ENCODE results near the gene XYLT1. TPM values are rescaled to one million over a fixed set of nuclear protein-coding genes. Genes with fewer than 3 reads are reported as not detected.

Gene XYLT1
- total and polyA plus RNA-seq, 2 donors = 2.2 to 3.5 TPM

DNA sequence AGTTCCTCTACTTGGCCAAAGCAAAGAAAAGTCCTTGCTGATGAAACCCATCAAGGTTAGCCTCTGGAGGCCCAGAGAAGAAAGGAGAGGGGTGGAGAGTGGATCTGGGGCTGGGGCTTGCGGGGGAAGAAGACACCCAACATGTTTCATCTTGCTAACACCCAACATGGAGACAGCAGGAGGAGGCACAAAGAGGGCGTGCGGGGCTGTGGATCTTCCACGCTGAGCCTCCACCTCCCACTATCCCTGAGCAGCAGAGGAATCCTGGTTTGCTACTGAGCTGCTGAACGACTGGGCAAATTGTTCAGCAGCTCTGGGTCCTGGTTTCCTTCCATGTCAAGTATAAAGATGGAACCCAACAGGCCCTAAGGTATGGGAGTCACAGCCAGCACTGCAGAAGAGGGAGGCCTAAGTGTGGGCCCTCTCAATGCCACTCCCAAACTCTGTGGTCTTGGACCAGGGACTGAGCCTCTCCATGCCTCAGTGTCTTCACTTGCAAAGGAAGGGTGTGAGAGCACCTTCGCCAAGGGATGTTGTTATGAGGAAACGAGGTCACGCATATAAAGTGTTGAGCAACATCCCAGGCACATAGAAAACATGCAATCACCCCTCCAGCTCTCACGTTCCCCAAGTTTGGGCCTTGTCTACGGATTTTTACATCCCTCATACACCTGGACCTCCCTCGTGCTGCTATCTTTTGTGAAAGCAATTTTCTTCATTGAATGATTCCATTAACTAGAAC is 122.5 kb downstream of the XYLT1 start:
- Histone ChIP-seq H3K27ac (ENCODE audit: low read depth in 1 of 2, low read length in 1 of 2) (no peak overlapping the region), H3K4me1 (ENCODE audit: control insufficient read depth in 2 of 2, insufficient read depth in 2 of 2, low read length in 2 of 2) (peaks cover 22 to 41% of the 10 kb centered on the region in 2 donors)

DNA sequence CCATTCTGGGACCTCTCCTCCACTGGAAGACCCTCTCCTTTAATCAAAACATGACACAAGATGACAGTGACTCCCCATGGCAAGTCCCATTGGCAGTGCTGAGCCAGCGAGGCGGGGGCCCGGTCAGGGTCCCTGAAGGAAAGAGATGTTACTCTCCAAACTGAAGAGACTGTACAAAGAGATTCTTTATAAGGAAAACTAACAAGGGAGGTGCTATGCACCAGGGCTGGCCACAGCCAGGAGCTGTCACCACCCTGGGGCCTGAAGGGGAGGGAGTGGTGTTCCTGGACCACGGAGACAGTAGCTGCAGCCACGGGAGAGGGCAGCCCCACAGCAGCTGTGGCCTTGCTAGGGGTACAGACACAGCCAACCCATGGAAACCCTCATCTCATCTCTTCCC is 123.1 kb downstream of the XYLT1 start:
- WGBS = 59% methylated on average over 5 of the region's 5 CpGs
- no peak overlapping the region for H3K4me3 ChIP-seq (ENCODE audit: low read length in 2 of 2)
- peaks cover 25 to 45% of the 10 kb centered on the region in 2 donors for H3K4me1 ChIP-seq (ENCODE audit: control insufficient read depth in 2 of 2, insufficient read depth in 2 of 2, low read length in 2 of 2)
- DNase-seq (ENCODE audit: low read depth in 6 of 9, low spot score in 9 of 9) = no peak
- no peaks in the 10 kb centered on the region for H3K27me3 ChIP-seq (ENCODE audit: control insufficient read depth in 2 of 2, insufficient read depth in 1 of 2, low read length in 1 of 2)
- no peaks in the 10 kb centered on the region for H3K36me3 ChIP-seq (ENCODE audit: control insufficient read depth in 2 of 2, insufficient read depth in 2 of 2, low read length in 1 of 2)
- peaks cover 0 to 3% of the 10 kb centered on the region in 2 donors for H3K9me3 ChIP-seq (ENCODE audit: control insufficient read depth in 2 of 2, insufficient read depth in 1 of 2, low read length in 1 of 2)
- peak overlapping the region in 1 of 2 donors; percentile 49 for H3K27ac ChIP-seq (ENCODE audit: low read depth in 1 of 2, low read length in 1 of 2)

More for the DNA sequence above, 122.5 kb downstream of the XYLT1 start:
- Histone ChIP-seq H3K27me3 (ENCODE audit: control insufficient read depth in 2 of 2, insufficient read depth in 1 of 2, low read length in 1 of 2) (no peaks in the 10 kb centered on the region), H3K36me3 (ENCODE audit: control insufficient read depth in 2 of 2, insufficient read depth in 2 of 2, low read length in 1 of 2) (no peaks in the 10 kb centered on the region), H3K4me3 (ENCODE audit: low read length in 2 of 2) (no peak overlapping the region), H3K9me3 (ENCODE audit: control insufficient read depth in 2 of 2, insufficient read depth in 1 of 2, low read length in 1 of 2) (peaks cover 0 to under 1% of the 10 kb centered on the region in 2 donors)
- WGBS = 95% methylated on average over 11 of the region's 11 CpGs
- no peak for DNase-seq (ENCODE audit: low read depth in 6 of 9, low spot score in 9 of 9)

DNA sequence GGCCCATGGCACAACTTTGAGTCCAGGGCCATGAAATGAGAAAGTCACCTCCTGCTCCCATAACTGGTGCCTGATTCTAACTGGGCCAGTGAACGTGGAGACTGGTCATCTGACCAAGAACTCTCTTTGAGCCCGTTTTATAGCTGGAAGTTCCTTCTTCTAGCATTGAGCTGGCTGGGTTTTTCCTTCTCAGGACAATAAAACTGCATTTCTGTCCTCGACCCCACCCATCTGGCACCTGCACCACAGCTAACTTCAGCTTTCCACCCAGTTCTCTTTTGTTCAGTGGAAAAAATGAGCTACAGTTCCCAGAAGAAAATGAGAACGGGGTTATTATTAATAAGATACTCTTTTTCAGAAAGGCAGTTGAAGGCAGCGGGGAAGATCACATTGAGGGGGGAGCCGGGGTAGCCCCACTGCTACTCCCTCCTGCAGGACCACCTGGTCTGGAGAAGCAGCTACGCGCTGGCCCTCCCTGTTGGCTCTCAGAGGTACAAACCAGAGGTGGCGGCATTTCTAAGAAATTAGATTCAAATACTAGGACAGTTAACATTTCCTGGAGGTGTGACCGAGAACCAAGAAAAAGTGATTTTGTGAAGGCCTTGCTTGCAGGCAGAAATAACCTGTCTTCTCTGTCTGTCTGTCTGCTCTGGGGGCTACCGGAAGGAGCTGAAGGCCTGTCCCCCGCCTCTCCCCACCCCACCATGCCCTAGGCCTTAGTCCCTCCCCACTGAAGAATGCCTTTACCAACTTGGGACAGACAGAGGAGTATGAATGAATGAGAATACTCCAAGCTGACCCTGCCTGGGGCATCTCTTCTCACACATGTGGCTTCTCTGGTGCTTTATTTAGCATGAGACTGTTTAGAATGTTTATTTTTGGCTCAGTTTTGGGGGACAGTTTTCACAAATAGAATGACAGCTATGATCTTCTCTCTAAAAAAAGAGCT is 123.9 kb downstream of the XYLT1 start:
- H3K27ac ChIP-seq (ENCODE audit: low read depth in 1 of 2, low read length in 1 of 2) = peak overlapping the region in 1 of 2 donors; percentile 63
- no peaks in the 10 kb centered on the region for H3K27me3 ChIP-seq (ENCODE audit: control insufficient read depth in 2 of 2, insufficient read depth in 1 of 2, low read length in 1 of 2)
- no peak overlapping the region for H3K4me3 ChIP-seq (ENCODE audit: low read length in 2 of 2)
- peaks cover 25 to 52% of the 10 kb centered on the region in 2 donors for H3K4me1 ChIP-seq (ENCODE audit: control insufficient read depth in 2 of 2, insufficient read depth in 2 of 2, low read length in 2 of 2)
- 17% methylated on average over 12 of the region's 12 CpGs for WGBS
- peaks cover 0 to 3% of the 10 kb centered on the region in 2 donors for H3K9me3 ChIP-seq (ENCODE audit: control insufficient read depth in 2 of 2, insufficient read depth in 1 of 2, low read length in 1 of 2)
- H3K36me3 ChIP-seq (ENCODE audit: control insufficient read depth in 2 of 2, insufficient read depth in 2 of 2, low read length in 1 of 2) = no peaks in the 10 kb centered on the region
- peak in 1 of 9 donors; percentile 47 for DNase-seq (ENCODE audit: low read depth in 6 of 9, low spot score in 9 of 9)

DNA sequence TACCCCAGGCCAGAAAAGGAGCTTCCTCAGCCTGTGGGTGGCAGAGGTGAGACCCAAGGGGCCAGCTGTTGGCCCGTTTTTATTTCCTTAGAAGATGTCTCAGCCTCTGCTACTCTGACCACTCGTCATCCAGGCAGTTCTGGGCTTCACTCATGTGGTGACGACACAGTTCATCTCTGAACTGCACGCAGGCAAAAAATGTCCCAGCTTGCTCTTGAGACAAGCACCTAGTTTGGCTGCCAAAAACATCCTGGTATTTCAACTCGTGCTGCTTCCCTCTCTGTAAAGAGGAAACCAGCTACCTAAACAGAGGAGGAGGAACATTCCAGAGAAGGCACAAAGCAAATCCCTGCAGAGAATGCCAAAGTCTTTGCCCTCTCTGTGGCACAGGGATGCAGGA is 125.7 kb downstream of the XYLT1 start:
- Histone ChIP-seq H3K27ac (ENCODE audit: low read depth in 1 of 2, low read length in 1 of 2) (no peak overlapping the region), H3K9me3 (ENCODE audit: control insufficient read depth in 2 of 2, insufficient read depth in 1 of 2, low read length in 1 of 2) (peaks cover 0 to 3% of the 10 kb centered on the region in 2 donors), H3K4me1 (ENCODE audit: control insufficient read depth in 2 of 2, insufficient read depth in 2 of 2, low read length in 2 of 2) (peaks cover 30 to 60% of the 10 kb centered on the region in 2 donors), H3K4me3 (ENCODE audit: low read length in 2 of 2) (no peak overlapping the region), H3K27me3 (ENCODE audit: control insufficient read depth in 2 of 2, insufficient read depth in 1 of 2, low read length in 1 of 2) (no peaks in the 10 kb centered on the region), H3K36me3 (ENCODE audit: control insufficient read depth in 2 of 2, insufficient read depth in 2 of 2, low read length in 1 of 2) (no peaks in the 10 kb centered on the region)
- DNase-seq (ENCODE audit: low read depth in 6 of 9, low spot score in 9 of 9) = peak in 1 of 9 donors; percentile 26
- 35% methylated on average over 5 of the region's 5 CpGs for WGBS

DNA sequence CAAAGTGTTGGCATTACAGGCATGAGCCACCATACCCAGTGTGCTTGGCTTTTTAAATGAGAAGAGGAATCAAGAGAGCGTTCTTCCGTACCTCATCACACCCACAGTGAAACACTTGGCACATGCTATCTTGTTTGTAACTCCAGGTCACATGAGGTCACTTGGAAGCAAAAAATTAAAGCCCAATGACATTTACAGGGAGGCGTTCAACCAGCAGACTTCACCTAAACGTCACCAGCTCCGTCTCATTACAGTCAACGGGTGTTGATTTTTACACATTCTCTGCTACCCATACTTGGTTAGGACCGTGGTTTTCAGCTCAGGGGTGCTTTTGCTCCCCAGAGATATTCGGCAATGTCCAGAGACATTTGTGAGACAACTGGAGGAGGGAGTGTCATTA is 127.0 kb downstream of the XYLT1 start:
- peaks cover 32 to 61% of the 10 kb centered on the region in 2 donors for H3K4me1 ChIP-seq (ENCODE audit: control insufficient read depth in 2 of 2, insufficient read depth in 2 of 2, low read length in 2 of 2)
- WGBS = 50% methylated on average over 8 of the region's 8 CpGs
- no peaks in the 10 kb centered on the region for H3K27me3 ChIP-seq (ENCODE audit: control insufficient read depth in 2 of 2, insufficient read depth in 1 of 2, low read length in 1 of 2)
- H3K4me3 ChIP-seq (ENCODE audit: low read length in 2 of 2) = no peak overlapping the region
- H3K9me3 ChIP-seq (ENCODE audit: control insufficient read depth in 2 of 2, insufficient read depth in 1 of 2, low read length in 1 of 2) = peaks cover 0 to 3% of the 10 kb centered on the region in 2 donors
- DNase-seq (ENCODE audit: low read depth in 6 of 9, low spot score in 9 of 9) = no peak
- no peak overlapping the region for H3K27ac ChIP-seq (ENCODE audit: low read depth in 1 of 2, low read length in 1 of 2)
- H3K36me3 ChIP-seq (ENCODE audit: control insufficient read depth in 2 of 2, insufficient read depth in 2 of 2, low read length in 1 of 2) = no peaks in the 10 kb centered on the region

DNA sequence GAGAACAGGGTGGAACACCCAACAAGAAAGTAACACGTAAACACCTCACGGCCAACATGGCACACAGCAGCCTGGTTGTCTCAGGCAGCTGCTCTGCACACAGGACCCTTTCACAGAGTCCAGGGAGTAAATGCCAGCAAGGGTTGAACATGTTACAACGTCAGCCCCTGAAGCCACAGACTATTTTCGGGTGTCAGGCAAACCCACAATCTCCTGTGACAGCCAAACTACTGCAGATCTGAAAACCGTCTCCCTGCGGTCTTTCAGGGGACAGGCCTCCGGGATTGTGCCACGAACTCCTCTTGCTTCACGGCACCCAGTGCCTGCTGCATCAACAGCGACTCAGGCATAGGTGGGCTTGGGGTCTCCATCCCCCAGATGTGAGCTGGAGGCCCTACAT is 127.7 kb downstream of the XYLT1 start:
- H3K4me3 ChIP-seq (ENCODE audit: low read length in 2 of 2) = no peak overlapping the region
- no peaks in the 10 kb centered on the region for H3K27me3 ChIP-seq (ENCODE audit: control insufficient read depth in 2 of 2, insufficient read depth in 1 of 2, low read length in 1 of 2)
- peaks cover 0 to 3% of the 10 kb centered on the region in 2 donors for H3K9me3 ChIP-seq (ENCODE audit: control insufficient read depth in 2 of 2, insufficient read depth in 1 of 2, low read length in 1 of 2)
- DNase-seq (ENCODE audit: low read depth in 6 of 9, low spot score in 9 of 9) = peak in 2 of 9 donors; percentile 29 to 63
- peak overlapping the region; percentile 31 to 62 for H3K27ac ChIP-seq (ENCODE audit: low read depth in 1 of 2, low read length in 1 of 2)
- WGBS = 8% methylated on average over 10 of the region's 10 CpGs
- H3K4me1 ChIP-seq (ENCODE audit: control insufficient read depth in 2 of 2, insufficient read depth in 2 of 2, low read length in 2 of 2) = peaks cover 32 to 59% of the 10 kb centered on the region in 2 donors
- no peaks in the 10 kb centered on the region for H3K36me3 ChIP-seq (ENCODE audit: control insufficient read depth in 2 of 2, insufficient read depth in 2 of 2, low read length in 1 of 2)

DNA sequence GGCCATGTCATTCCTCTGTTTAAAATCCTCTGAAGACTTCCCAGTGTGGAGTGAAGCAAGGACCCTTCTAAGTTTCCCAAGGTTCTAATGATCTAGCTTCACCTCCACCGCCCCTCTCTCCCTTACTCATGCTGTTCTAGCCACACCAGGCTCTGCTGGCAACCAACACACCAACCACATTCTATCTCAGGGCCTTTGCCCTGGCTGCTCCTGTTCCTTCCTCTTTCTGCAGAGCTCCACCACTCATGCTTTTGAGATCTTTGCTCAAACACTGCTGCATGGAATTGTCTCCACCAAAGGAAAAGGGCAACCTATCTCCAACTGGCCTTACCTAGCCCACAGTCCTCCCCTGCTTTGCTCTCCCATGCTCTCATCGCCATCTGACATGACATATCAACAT is 128.7 kb downstream of the XYLT1 start:
- WGBS = 57% methylated on average over 2 of the region's 2 CpGs
- H3K4me1 ChIP-seq (ENCODE audit: control insufficient read depth in 2 of 2, insufficient read depth in 2 of 2, low read length in 2 of 2) = peaks cover 29 to 52% of the 10 kb centered on the region in 2 donors
- no peaks in the 10 kb centered on the region for H3K36me3 ChIP-seq (ENCODE audit: control insufficient read depth in 2 of 2, insufficient read depth in 2 of 2, low read length in 1 of 2)
- no peak for DNase-seq (ENCODE audit: low read depth in 6 of 9, low spot score in 9 of 9)
- H3K9me3 ChIP-seq (ENCODE audit: control insufficient read depth in 2 of 2, insufficient read depth in 1 of 2, low read length in 1 of 2) = peaks cover 0 to 3% of the 10 kb centered on the region in 2 donors
- H3K4me3 ChIP-seq (ENCODE audit: low read length in 2 of 2) = no peak overlapping the region
- no peak overlapping the region for H3K27ac ChIP-seq (ENCODE audit: low read depth in 1 of 2, low read length in 1 of 2)
- no peaks in the 10 kb centered on the region for H3K27me3 ChIP-seq (ENCODE audit: control insufficient read depth in 2 of 2, insufficient read depth in 1 of 2, low read length in 1 of 2)

DNA sequence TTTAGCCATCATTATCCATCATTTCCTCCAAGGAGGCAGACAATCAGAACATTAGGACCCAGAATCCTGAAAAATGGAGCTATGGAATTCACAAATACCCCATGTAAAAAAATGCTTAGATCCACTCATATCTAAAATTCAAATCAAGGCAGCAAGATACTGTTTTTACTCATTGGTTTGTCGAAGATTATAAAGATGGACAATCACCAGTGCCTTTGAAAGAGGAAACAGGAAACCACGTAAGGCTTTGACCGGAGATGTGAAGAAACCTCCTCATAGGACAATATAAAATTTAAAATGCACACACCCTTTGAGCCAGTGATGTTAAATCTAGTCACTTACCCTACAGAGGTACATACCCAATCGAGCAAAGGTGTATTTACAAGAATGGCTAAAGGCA is 130.0 kb downstream of the XYLT1 start:
- WGBS = 44% methylated on average over 4 of the region's 4 CpGs
- Histone ChIP-seq H3K4me3 (ENCODE audit: low read length in 2 of 2) (no peak overlapping the region), H3K9me3 (ENCODE audit: control insufficient read depth in 2 of 2, insufficient read depth in 1 of 2, low read length in 1 of 2) (peaks cover 0 to 3% of the 10 kb centered on the region in 2 donors), H3K36me3 (ENCODE audit: control insufficient read depth in 2 of 2, insufficient read depth in 2 of 2, low read length in 1 of 2) (no peaks in the 10 kb centered on the region), H3K27ac (ENCODE audit: low read depth in 1 of 2, low read length in 1 of 2) (no peak overlapping the region), H3K4me1 (ENCODE audit: control insufficient read depth in 2 of 2, insufficient read depth in 2 of 2, low read length in 2 of 2) (peaks cover 20 to 43% of the 10 kb centered on the region in 2 donors), H3K27me3 (ENCODE audit: control insufficient read depth in 2 of 2, insufficient read depth in 1 of 2, low read length in 1 of 2) (no peaks in the 10 kb centered on the region)
- DNase-seq (ENCODE audit: low read depth in 6 of 9, low spot score in 9 of 9) = no peak

All from thymus (tissue), 11 donors.